Skeletal muscle satellite cell (primary cell): ENCODE measurements around the gene GBA2.

Source experiments
- H3K27me3 ChIP-seq: 2 replicates; pipeline ENCODE4 v1.7.0; 2013; ENCODE audit warnings: low read length; ENCODE audit not compliant: control insufficient read depth, insufficient read depth
- H3K36me3 ChIP-seq: 2 replicates; pipeline ENCODE4 v1.7.0; 2013; ENCODE audit warnings: mild to moderate bottlenecking, control low read depth, low read length; ENCODE audit not compliant: insufficient read depth
- H3K4me1 ChIP-seq: 2 replicates; pipeline ENCODE4 v1.7.0; 2013; ENCODE audit warnings: low read length; ENCODE audit not compliant: control insufficient read depth, insufficient read depth
- H3K4me2 ChIP-seq: 2 replicates; pipeline ENCODE4 v1.7.0; 2013; ENCODE audit warnings: mild to moderate bottlenecking, low read length
- H3K4me3 ChIP-seq: 2 replicates; pipeline ENCODE4 v1.7.0; 2013; ENCODE audit warnings: low read length
- H3K9ac ChIP-seq: 2 replicates; pipeline ENCODE4 v1.7.0; 2013; ENCODE audit warnings: mild to moderate bottlenecking, low read depth, low read length, moderate library complexity
- H3K9me3 ChIP-seq: replicated peaks from 2 replicates; pipeline ENCODE4 v1.7.0; 2013; ENCODE audit warnings: mild to moderate bottlenecking, control low read depth, low read length

The GBA2 gene

DNA sequence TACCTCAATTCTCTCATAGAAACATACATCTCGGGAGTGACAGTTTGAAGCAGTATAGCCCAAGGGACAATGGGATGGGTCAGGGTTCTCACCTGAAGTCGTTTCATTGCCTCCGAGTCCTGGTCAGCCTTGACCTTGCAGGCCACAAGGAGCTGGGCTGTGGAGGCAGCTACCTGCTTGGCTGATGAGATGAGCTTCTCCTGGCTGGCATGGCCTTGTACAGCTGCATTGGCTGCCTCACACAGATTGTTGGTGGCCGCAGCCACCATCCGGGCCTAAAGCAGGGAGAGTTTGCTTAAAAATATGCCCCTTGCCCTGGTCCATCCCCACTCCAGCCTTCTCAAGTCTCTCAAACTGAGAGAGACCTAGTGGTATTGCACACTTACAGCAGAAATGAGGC is 50.8 kb downstream of the GBA2 start:
- peaks cover 74% of the 10 kb centered on the region for H3K36me3 ChIP-seq

GRCh38 chr9:35697486-35697885 is 51.5 kb downstream of the GBA2 start:
- Histone ChIP-seq H3K4me2 (no peak overlapping the region), H3K9ac (no peak overlapping the region), H3K9me3 (no peaks in the 10 kb centered on the region), H3K36me3 (peaks cover 67% of the 10 kb centered on the region), H3K4me1 (peaks cover 15% of the 10 kb centered on the region), H3K4me3 (no peak overlapping the region), H3K27me3 (no peaks in the 10 kb centered on the region)

More for the DNA sequence above, 50.8 kb downstream of the GBA2 start:
- no peaks in the 10 kb centered on the region for H3K27me3 ChIP-seq
- no peak overlapping the region for H3K4me3 ChIP-seq
- no peak overlapping the region for H3K4me2 ChIP-seq
- H3K9me3 ChIP-seq, result no peaks in the 10 kb centered on the region
- H3K9ac ChIP-seq, result no peak overlapping the region
- H3K4me1 ChIP-seq, result peaks cover 15% of the 10 kb centered on the region

GRCh38 chr9:35696520-35697215 is 52.4 kb downstream of the GBA2 start:
- Histone ChIP-seq H3K9ac (no peak overlapping the region), H3K27me3 (no peaks in the 10 kb centered on the region), H3K4me2 (no peak overlapping the region), H3K36me3 (peaks cover 61% of the 10 kb centered on the region), H3K9me3 (no peaks in the 10 kb centered on the region), H3K4me3 (no peak overlapping the region), H3K4me1 (peaks cover 18% of the 10 kb centered on the region)

DNA sequence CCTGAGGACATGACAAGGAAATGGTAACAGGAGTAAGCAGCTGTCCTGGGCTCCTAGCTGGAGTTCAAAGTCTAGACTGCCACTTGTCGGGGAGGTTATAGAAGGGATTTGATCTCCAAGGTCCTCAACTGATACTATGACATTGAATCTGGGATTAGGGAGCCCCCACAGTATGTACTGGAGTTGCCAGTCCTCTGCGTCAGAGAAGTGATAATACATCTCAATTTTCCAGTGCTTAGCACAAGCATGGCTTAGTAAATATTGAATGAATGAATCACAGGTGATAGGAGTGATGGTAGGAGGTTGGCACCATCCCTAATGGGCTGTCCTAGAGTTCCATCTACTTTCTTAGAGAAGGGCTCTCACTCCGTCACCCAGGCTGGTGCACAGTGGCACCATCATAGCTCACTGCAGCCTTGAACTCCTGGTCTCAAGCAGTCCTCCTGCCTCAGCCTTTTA is 53.1 kb downstream of the GBA2 start:
- no peak overlapping the region for H3K4me2 ChIP-seq
- H3K27me3 ChIP-seq, result no peaks in the 10 kb centered on the region
- peaks cover 25% of the 10 kb centered on the region for H3K4me1 ChIP-seq
- no peak overlapping the region for H3K4me3 ChIP-seq
- no peak overlapping the region for H3K9ac ChIP-seq
- peaks cover 55% of the 10 kb centered on the region for H3K36me3 ChIP-seq
- H3K9me3 ChIP-seq, result no peaks in the 10 kb centered on the region

DNA sequence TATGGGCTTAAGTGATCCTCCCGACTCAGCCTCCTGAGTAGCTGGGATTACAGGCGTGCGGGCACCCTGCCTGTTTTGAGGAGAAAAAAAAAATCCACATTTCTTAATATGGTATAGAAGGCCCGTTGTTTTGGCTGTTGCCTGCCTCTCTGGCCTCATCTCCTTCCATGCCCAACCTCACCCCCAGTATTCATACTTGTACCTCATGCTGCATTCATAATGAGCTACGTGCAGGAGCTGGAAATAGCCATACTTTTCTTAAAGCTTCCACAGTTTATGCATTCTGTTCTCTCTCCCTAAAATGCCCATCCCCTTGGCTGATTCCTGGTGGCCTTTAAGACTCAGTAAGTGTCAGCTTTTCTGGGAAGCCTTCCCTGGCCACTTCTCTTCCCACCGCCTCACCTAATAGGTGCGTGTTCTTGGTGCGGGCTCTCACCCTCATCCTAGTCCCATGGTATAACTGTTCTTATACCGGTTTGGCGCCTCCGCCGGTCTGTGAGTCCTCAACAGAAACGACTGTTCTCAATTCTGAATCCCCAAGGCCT is 57.2 kb downstream of the GBA2 start:
- peaks cover 37% of the 10 kb centered on the region for H3K4me1 ChIP-seq
- H3K4me3 ChIP-seq, result peak overlapping the region; percentile 86
- peaks cover 38% of the 10 kb centered on the region for H3K36me3 ChIP-seq
- peak overlapping the region; percentile 93 for H3K9ac ChIP-seq
- no peaks in the 10 kb centered on the region for H3K27me3 ChIP-seq
- H3K9me3 ChIP-seq, result no peaks in the 10 kb centered on the region
- H3K4me2 ChIP-seq, result peak overlapping the region; percentile 97

- Histone ChIP-seq H3K4me2 (peak overlapping the region; percentile 97), H3K9me3 (no peaks in the 10 kb centered on the region), H3K9ac (peak overlapping the region; percentile 93), H3K27me3 (no peaks in the 10 kb centered on the region), H3K4me1 (peaks cover 40% of the 10 kb centered on the region), H3K36me3 (peaks cover 38% of the 10 kb centered on the region), H3K4me3 (peak overlapping the region; percentile 86)
Observed at GRCh38 chr9:35691334-35691650, 57.7 kb downstream of the GBA2 start.

DNA sequence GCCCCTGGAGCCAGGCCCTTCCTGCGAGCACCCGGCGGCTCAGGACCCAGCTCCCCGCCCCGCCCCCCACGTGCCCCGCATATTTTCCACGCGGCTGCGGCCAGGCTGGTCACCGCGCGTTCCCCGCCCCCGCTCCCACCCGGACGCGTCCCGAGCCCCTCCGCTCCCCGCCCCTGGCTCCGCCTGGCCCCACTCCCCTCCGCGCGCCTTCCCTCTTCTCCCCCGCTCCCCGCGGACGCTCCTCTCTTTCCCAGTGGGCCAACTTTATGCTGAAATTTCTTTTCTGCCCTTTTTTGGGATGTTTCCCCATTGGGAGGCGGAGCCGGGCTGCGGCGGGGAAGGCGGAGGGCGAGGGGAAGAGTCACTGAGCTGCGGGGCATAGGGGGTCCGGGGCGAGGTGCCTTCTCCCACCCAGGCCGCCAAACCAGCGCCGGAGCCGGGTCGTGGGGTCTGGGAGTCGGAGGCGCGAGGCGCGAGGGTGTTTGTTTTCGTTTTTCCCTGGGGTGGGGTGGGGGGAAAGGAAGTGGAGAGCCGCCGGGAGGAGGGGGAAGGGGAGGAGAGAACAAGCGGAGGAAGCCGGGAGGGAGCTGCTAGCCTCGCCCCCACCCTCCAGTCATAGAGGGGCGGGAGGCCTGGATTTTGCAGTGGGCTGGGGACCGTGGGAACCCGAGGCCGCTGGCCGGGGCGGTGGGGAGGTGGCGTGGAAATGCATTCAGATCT is 58.3 kb downstream of the GBA2 start:
- Histone ChIP-seq H3K9ac (peak overlapping the region; percentile 93), H3K4me1 (peaks cover 41% of the 10 kb centered on the region), H3K27me3 (no peaks in the 10 kb centered on the region), H3K36me3 (peaks cover 37% of the 10 kb centered on the region), H3K4me2 (peak overlapping the region; percentile 97), H3K9me3 (no peaks in the 10 kb centered on the region), H3K4me3 (peak overlapping the region; percentile 86)

GRCh38 chr9:35690294-35690613 is 58.8 kb downstream of the GBA2 start:
- peaks cover 44% of the 10 kb centered on the region for H3K4me1 ChIP-seq
- H3K4me2 ChIP-seq, result peak overlapping the region; percentile 97
- H3K9ac ChIP-seq, result peak overlapping the region; percentile 93
- no peaks in the 10 kb centered on the region for H3K27me3 ChIP-seq
- H3K9me3 ChIP-seq, result no peaks in the 10 kb centered on the region
- peak overlapping the region; percentile 86 for H3K4me3 ChIP-seq
- peaks cover 40% of the 10 kb centered on the region for H3K36me3 ChIP-seq

DNA sequence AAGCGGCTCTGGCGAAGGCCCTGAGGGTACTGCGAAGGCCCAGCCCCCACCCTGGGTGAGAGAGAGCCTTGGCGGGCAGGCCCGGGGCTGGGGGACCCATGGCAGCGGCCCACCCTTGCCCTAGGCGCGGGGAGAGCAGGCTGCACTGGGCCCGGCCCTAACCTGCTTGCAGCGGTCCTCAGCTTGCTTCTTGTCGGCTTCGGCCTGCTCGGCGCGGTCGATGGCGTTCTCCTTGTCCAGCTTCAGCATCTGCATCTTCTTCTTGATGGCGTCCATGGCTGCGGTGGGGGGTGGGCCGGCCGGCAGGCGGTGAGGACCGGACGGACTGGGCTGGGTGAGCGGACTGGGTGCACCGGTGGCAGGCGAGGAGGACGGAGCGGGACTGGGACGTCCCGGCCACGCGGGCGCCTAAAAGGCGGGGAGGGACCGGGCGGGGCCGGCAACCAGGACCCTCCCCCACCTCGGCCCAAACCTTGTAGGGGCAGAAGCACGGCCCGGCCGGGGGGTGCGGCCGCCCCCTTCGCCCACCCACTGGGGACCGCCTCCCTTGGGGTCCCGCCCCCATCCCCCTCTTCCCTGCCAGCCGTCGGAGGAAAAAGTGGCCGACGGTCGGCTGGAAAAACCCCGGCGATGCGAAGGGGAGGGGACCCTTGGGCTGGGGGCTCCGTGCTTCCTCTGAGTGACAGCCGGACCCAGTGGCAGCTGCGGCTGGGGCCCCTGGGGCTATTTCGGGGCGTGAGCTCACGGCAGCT is 59.3 kb downstream of the GBA2 start, which contains the start of gene TPM2:
TPM2 (minus strand) TSS at position 384 of the 752 bp plus-strand sequence; CDS start at position 276, 108 bp downstream.
- Histone ChIP-seq H3K4me2 (peak within 1 kb of the TSS; percentile 97), H3K4me1 (peaks cover 45% of the 10 kb centered on the region), H3K27me3 (no peaks in the 10 kb centered on the region), H3K4me3 (peak within 1 kb of the TSS; percentile 86), H3K36me3 (peaks cover 45% of the 10 kb centered on the region), H3K9me3 (no peaks in the 10 kb centered on the region), H3K9ac (peak within 1 kb of the TSS; percentile 93)

DNA sequence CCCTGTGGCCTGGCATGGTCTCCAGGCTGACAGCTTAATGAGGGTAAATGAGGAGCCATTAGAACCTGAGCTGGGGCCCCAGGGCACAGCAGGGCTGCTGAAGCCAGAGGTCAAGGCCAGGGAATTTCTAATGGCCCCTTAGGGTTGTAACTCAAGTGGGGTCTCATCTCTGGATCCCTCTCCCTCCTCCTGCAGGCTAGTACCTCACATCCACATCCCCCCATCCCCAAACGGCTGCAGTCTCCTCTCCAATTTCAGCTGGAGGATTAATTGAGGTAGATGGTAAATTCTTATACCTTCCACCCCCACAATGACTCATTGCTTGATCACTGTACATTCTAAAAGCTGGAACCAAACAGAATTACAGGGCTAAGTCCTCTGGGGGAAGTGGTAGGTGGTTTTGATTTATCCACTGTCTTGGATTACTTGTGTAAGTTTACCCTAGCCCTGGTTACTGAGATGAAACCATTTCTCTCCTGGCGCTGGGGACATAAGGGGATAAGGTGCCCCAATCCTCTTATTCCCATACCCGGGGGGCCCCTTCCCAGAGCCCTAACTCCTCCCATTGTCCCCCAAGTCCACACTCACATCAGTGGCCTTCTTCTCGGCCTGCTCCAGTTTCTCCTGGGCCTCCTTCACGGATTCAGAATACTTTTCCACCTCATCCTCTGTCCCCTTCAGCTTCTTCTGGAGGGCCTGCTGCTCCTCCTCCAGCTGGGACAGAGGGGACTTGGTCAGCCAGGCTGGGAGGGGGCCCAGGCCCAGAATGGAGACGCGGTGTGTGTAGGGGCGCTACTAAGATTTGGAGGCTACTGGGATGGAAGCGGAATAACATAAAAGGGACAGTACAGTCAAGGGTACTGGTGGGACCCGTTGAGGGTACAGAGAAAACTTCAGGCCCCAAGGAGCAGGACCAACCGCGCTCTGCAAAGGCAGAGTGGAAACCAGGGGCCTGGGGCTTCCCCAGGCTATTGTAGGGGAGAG is 60.2 kb downstream of the GBA2 start:
- no peaks in the 10 kb centered on the region for H3K27me3 ChIP-seq
- H3K4me1 ChIP-seq, result peaks cover 53% of the 10 kb centered on the region
- H3K9me3 ChIP-seq, result no peaks in the 10 kb centered on the region
- peak overlapping the region; percentile 93 for H3K9ac ChIP-seq
- peak overlapping the region; percentile 86 for H3K4me3 ChIP-seq
- H3K4me2 ChIP-seq, result peak overlapping the region; percentile 97
- H3K36me3 ChIP-seq, result peaks cover 53% of the 10 kb centered on the region
